ENCODE results near the gene KLF9.
"Not testable (repeated sequence)": the region's sequence is repeated elsewhere in the genome, so short reads cannot be mapped to it uniquely, and the experiment has no call there.

KLF9 gene

DNA sequence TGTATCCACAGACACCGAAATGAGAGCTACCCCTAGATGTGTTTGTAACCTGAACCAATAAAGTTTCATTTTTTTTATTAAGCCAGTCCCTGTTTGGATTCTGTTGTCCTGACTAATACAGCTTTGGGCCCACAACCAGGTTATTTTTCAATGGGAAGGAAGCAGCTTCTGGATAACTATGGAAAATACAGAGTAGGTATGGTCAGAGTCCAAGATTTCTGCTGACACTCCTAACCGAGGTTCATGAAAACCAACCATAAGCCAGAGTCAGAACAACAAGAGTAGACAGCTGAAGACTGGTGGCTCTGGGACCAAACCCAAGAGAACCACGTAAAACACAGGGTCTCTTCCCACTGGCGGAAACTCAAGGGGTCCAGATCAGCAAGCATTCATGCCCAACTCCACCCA is 10.8 kb downstream of the KLF9 start:
- no peak for DNase-seq

GRCh38 chr9:70403166-70403565 is 11.3 kb downstream of the KLF9 start:
- peak in 1 of 4 experiments; percentile 17 for DNase-seq

- DNase-seq: no peak
Measured at GRCh38 chr9:70402213-70402612, 12.2 kb downstream of the KLF9 start.

- DNase-seq: not testable (repeated sequence)
Measured at GRCh38 chr9:70401241-70401640, 13.2 kb downstream of the KLF9 start.

DNA sequence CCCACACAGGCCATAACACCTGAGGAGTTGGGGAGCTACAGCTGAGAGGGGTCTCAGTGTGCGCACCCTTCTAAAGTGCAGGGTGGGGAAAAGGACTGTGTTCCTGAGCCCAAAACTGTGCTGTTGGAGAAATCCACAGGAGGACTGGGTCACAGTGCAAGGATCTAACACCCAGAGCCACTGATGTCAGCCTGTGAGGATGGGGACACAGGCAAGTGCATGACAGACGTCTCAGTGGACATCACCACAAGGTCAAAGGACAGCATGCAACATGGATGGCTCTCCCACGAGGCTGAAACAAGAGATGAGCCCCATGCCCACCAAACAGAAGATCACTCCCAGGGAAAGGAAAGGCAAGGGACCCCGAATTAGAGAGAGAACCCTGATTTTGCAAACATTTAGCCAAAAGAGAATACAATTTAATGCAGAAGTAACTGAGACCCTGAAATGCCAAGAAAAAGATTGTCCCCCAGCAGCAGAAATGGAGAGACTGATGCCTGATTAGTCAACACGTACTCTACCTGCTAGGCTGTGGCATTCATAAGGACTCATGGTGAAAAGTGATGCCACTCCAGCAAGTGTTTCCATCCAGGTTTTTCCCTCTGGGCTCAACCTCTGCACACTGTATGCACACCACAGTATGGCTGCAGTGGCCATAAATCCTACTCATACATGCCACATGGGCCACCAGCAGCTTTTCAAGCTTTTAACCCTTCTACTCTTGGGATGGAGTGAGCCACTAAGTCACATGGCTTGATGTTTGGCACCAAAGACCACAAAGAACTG is 14.2 kb downstream of the KLF9 start:
- DNase-seq: no peak

DNA sequence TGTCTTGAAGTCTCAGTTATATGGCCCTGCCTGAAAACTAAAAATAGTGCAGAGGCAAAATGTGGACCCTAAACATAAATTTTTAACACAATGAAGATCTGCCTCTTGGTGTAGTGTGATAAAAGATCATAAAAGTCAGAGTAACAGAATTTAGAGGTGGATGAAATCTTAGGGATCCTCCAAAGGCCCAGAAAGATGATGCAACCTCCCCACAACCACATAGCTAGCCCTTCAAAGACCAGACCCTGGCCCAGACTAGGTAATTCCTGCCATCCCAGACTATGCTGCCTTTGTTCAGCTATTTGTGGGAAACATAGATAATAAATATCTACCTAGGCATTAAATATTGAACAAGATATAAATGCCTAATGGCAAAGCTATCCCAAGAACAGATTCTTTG is 15.3 kb downstream of the KLF9 start:
- DNase-seq: no peak

DNA sequence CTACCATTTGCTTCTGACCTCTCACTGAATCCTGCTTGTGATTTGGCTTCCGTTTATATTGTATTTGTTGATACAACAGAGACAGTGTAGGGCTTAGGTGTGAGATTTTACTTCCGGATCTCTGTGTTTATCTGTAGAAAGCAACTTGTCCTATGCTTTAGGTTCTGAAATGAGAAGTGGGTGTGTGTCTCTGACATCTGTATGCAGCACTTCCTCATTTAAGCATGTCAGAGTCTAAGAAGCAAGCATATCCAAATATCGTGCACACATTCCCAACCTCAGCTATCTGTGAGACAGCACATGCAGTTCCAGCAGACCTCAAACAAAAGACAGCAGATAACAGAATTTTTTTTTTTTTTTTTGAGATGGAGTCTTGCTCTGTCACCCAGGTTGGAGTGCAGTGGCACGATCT is 16.3 kb downstream of the KLF9 start:
- DNase-seq: peak; percentile 65 to 91 (median 78)

- no peak for DNase-seq
Measured at GRCh38 chr9:70395652-70396051, 18.8 kb downstream of the KLF9 start.

DNA sequence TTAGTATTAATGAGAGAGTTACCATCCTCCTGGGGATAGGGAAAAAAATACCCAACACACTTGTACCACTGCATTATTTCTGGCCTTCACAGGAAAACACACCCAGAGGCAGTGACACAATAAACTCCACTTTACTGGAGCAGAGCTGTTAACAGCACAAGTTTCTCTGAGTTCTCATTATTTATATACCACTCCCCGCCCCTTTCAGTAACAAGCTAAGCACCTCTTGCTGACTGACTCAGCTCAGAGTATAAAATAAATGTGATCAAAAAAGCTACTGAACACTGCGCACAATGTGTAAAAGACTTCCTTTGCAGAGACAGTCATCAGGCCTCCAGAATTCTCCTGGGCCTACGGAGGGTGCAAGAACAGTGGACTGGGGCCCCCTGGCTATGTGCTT is 21.6 kb downstream of the KLF9 start:
- DNase-seq: no peak

DNA sequence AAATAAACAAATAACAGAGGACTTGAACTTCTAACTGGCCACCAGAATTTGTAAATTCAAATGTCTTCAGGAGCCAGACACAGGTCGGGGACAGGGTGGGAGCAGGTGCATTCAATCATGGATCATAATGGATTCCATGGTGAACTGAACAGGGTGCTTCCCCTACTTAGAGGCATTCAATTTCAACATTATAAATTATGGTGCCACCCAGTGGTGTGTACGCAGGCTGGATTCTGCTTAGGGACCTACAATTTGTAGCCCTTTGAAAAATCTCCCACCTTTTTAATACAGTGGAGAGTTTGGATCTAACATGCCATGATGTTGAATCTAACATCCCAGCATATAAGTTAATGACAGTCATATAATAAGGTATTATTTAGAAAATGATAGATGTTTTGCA is 22.3 kb downstream of the KLF9 start:
- DNase-seq: peak; percentile 7 to 38 (median 24)

DNA sequence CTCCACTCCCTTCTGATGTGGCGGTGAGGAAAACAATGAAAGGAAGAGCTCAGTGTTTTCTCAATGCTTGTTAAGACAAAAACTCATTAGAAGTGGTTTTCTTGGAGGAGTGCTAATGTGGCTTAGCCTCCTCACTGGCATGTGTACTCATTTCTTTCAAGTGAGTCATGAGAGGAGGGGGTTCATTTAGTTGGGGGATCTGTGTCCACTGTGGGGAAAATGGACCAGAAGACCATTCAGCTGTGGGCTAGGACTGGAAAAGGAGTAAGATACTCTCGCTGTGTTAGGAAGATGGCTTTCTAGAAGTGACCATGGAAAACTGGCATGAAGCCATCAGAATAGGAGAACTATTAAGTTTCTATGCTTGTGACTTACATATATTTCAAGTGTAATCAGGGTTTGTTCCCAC is 23.5 kb downstream of the KLF9 start:
- peak; percentile 29 to 81 (median 56) for DNase-seq

GRCh38 chr9:70389621-70390266 is 24.7 kb downstream of the KLF9 start:
- DNase-seq: no peak

- DNase-seq: no peak
Measured at GRCh38 chr9:70389188-70389587, 25.3 kb downstream of the KLF9 start.

DNA sequence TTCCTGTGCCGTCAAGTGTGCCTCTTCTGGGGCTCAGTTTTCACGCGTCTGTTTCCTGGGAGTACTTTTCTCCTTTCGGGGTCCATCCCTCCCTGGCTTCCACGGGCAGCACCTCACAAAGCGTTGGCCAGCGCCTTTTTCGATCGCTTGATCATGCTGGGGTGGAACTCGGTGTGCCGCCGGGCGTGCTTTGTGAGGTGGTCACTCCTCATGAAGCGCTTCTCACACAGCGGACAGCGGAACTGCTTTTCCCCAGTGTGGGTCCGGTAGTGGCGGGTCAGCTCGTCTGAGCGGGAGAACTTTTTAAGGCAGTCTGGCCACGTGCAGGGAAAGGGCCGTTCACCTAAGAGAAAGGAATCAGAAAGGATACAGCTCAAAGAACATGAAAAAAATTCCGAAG is 26.8 kb downstream of the KLF9 start:
- DNase-seq: no peak

DNA sequence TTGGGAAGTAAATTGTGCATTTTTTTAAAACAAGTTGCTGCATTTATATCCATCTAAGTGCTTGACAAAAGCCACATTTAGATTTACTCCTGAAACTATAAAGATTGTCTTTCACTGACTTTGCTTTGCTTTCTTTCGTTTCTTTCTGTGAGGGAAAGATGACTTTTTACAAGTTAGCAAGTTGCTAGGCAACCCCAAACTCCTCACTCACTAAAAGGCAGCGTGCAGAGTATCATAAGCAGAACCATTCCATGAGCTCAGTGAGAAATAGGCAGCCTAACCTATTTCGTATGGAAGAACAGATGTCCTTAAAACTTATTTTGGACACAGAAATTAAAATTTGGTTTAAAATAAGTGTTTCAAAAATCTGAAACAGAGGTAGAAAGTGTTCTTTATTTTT is 29.0 kb downstream of the KLF9 start:
- DNase-seq: no peak

DNA sequence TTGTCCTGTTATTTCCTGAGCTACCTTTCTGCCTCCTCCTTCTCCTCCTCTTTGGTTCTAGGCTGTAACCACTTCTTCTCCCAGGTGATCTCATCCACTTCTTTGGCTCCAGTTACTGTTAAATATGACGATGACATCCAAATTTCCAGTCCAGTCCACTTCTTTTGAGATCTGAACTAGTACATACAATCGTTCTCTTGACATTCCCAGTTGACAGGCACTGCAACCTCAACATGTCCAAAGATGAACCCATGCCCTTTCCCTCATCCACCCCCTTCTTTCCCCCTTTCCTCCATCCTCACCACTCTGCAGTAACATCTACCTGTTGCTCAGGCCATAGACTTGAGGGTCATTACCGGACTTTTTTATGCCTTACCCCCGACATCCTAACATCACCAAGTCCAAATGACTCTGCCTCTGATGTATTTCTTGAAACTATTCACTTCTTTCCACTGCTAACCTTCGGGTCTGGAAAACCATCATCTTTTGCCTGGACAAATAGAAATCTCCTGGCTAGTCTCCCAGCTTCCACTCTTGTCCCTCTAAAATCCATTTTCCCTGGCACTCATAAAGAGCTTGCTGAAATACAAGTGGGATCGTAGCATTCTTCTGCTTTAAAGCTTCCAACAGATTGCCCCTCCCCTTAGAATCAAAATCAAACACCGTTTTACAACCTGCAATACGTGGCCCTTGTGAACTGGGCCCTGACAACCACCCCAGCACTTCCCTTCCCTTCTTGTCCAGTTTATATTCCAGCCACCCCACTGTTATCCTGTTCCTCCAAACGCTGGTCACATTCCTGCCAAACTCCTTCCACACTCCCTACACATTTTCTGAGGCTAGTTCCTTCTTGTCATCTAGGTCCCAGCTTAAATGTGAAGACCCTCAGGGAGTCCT is 31.5 kb downstream of the KLF9 start:
- no peak for DNase-seq

GRCh38 chr9:70382046-70382708 is 32.3 kb downstream of the KLF9 start:
- DNase-seq: no peak

DNA sequence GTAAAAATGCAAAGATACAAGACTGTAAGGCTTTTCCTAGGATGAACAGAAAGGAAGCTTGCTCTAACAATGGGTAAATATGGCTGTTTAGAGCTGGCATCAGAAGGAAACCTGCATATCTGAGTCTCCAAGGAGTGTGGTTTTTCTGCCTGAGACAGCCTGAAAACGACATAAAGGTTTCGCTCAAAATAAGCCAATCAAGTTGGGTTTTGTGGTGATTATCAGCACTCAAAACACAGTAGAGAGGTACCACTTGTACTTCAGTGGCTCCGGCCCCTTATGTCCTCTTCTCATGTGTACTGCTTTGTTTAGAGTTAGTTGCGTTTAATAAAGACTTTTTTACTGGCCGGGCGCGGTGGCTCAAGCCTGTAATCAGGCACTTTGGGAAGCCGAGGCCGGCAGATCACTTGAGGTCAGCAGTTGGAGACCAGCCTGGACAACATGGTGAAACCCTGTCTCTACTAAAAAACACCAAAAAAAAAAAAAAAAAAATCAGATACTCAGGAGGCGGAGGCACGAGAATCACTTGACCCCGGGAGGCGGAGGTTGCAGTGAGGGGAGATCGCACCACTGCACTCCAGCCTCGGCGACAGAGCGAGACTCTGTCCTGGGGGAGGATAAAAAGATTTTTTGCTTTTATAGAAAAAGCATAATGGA is 39.4 kb downstream of the KLF9 start:
- no peak for DNase-seq

DNA sequence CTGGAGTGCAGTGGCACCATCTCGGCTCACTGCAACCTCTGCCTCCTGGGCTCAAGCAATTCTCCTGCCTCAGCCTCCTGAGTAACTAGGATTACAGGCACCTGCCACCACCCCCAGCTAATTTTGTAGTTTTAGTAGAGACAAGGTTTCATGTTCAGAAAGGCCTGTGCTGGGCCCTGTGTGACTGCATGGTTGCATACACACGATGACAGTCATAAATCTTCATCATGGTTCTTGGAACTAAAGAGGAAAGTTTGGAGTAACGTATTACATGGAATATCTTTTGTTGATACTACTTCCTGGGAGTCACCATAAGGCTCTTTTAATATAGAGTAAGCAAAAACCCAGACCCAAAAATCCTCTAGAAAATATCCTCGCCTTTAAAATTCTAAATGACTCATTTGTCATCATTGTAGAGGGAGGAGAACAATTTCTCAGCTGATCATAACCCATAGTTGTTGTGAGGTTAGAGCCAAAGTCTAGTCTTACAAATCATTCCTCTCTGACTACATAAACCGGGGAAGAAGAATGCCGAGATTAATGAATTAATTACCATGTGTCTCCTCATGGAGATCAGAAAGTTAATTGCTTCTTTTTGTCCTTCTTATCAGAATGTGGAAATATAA is 47.0 kb downstream of the KLF9 start:
- DNase-seq: no peak

- DNase-seq: no peak
Measured at GRCh38 chr9:70363760-70364159, 50.7 kb downstream of the KLF9 start.

DNA sequence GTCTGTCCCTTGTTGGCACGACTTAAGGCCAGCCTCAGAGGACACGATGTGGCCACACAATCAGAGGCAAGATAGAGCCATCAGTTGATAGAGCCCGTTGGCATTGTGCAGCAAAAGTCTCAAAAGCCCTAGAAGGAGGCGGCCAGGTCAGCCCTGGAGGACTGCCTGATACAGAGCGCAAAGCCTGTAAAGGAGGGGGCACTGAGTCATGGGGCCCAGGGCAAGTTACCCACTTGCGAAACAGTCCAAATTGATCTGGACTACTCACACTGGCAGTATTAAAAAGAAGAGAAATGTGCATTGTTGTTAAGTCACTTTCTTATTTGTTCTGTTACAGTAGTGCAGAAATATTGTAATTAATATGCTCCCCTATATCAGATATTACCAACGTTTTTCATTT is 51.5 kb downstream of the KLF9 start:
- DNase-seq: no peak

- DNase-seq: no peak
Measured at GRCh38 chr9:70355801-70356200, 58.7 kb downstream of the KLF9 start.

Data from suppressor macrophage (primary cell).